ENCODE results near the gene B3GNT7. TPM values are rescaled to one million over a fixed set of nuclear protein-coding genes. Genes with fewer than 3 reads are reported as not detected.
"Not testable (repeated sequence)": the region's sequence is repeated elsewhere in the genome, so short reads cannot be mapped to it uniquely, and the experiment has no call there.

The B3GNT7 gene
- total RNA-seq, 4 donors from 2014 or later, result 1.2 to 2.6 (median 1.8) TPM

DNA sequence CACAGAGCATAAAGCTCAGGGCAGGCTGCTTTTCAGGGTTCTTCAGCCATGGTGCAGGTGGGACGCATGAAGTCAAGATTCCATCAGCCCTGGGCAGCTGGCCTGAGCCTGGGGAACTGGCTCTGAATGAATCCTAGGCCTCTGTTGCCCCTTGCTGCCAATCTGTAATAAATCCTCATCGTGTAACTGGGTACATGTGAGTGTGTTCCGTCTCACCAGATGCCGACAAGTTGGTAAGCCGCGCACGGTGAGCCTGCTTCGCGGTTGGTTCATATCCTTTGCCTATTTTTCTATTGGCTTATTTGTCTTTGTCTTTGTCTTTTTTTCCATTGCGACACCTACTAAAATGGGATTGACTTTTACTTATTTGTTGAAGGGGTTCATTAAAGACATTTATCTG, 27.7 kb downstream of the B3GNT7 start:
- H3K4me3 ChIP-seq (ENCODE audit: low read depth, poor library complexity, severe bottlenecking), result no peak overlapping the region
- 90 to 93% methylated on average over 10 of the region's 10 CpGs for WGBS, 2 donors
- no peak for DNase-seq (ENCODE audit: low spot score in 2 of 2)
- intact Hi-C loops (cut with DNase I; ENCODE audit: low total_unique reads), result no loop called here
- TF ChIP-seq, protein P1, sequence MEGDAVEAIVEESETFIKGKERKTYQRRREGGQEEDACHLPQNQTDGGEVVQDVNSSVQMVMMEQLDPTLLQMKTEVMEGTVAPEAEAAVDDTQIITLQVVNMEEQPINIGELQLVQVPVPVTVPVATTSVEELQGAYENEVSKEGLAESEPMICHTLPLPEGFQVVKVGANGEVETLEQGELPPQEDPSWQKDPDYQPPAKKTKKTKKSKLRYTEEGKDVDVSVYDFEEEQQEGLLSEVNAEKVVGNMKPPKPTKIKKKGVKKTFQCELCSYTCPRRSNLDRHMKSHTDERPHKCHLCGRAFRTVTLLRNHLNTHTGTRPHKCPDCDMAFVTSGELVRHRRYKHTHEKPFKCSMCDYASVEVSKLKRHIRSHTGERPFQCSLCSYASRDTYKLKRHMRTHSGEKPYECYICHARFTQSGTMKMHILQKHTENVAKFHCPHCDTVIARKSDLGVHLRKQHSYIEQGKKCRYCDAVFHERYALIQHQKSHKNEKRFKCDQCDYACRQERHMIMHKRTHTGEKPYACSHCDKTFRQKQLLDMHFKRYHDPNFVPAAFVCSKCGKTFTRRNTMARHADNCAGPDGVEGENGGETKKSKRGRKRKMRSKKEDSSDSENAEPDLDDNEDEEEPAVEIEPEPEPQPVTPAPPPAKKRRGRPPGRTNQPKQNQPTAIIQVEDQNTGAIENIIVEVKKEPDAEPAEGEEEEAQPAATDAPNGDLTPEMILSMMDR (IDR thresholded peaks at IDR 0.05), result no peak
- TF ChIP-seq POLR2A (IDR thresholded peaks at IDR 0.05), result no peak

DNA sequence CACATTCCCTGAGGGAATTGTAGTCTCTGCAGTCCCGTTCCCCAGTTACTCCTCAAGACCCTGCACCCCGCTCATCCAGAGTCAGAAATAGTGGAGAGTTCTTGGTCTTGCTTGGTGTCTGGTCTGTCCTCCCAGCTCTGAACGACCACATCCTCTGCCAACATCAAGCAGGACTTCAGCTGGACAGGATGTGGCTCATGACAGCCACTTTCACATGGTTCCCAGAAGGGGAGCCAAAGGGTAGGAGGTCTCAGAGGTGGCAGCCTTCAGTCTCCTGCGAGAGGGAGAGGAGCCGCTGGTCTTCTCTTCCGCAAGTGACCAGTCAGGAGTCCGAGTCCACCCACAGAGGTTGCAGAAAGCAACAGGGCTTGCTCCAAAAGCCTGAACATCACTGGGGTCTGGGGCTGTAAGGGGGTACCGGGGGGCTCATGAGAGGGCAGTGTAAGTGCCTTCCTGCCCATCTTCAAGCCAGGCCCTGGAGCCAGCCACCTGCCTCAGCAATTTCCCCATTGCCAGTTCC, 29.8 kb downstream of the B3GNT7 start:
- DNase-seq (ENCODE audit: low spot score in 2 of 2), result no peak
- H3K4me3 ChIP-seq (ENCODE audit: low read depth, poor library complexity, severe bottlenecking), result no peak overlapping the region
- intact Hi-C loops (cut with DNase I; ENCODE audit: low total_unique reads), result no loop called here
- WGBS, 2 donors, result 40 to 65% methylated on average over 8 of the region's 8 CpGs
- TF ChIP-seq, protein P1 (IDR thresholded peaks at IDR 0.05), result no peak
- TF ChIP-seq POLR2A (IDR thresholded peaks at IDR 0.05), result no peak

- intact Hi-C loops (cut with DNase I; ENCODE audit: low total_unique reads), result no loop called here
- 45 to 57% methylated on average over 13 to 21 of the region's 21 CpGs for WGBS, 2 donors
- TF ChIP-seq POLR2A (IDR thresholded peaks at IDR 0.05), result no peak
- TF ChIP-seq, protein P1 (IDR thresholded peaks at IDR 0.05), result no peak
- no peak for DNase-seq (ENCODE audit: low spot score in 2 of 2)
- H3K4me3 ChIP-seq (ENCODE audit: low read depth, poor library complexity, severe bottlenecking), result no peak overlapping the region
Measured at GRCh38 chr2:231425811-231426703, 30.5 kb downstream of the B3GNT7 start.

GRCh38 chr2:231427116-231427515, 31.6 kb downstream of the B3GNT7 start:
- no peak for TF ChIP-seq POLR2A (IDR thresholded peaks at IDR 0.05)

DNA sequence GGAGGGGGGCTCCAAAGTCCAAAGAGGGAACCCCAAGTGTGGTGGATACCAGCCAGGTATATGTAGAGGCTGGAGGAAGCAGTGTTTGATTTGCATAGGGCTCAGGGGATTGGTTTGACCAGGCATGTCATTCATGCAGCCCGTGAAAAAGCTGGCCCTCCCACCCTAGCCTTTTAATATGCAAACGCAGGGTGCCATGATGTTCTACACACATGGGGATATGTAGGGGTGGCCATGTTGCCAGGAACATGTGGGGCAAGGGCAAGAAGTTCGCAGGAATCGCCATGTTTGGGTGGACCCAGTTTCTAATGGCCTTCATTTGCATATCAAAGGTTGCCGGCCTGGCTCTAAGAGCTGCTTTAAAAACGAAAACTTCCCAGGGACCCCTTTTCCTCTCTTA, 33.6 kb downstream of the B3GNT7 start:
- no peak for DNase-seq (ENCODE audit: low spot score in 2 of 2)
- H3K4me3 ChIP-seq (ENCODE audit: low read depth, poor library complexity, severe bottlenecking), result no peak overlapping the region
- 68 to 81% methylated on average over 6 of the region's 6 CpGs for WGBS, 2 donors
- no peak for TF ChIP-seq POLR2A (IDR thresholded peaks at IDR 0.05)
- TF ChIP-seq, protein P1 (IDR thresholded peaks at IDR 0.05), result no peak
- intact Hi-C loops (cut with DNase I; ENCODE audit: low total_unique reads), result no loop called here

More at GRCh38 chr2:231427116-231427515, 31.6 kb downstream of the B3GNT7 start:
- DNase-seq (ENCODE audit: low spot score in 2 of 2), result no peak
- no peak overlapping the region for H3K4me3 ChIP-seq (ENCODE audit: low read depth, poor library complexity, severe bottlenecking)
- WGBS, 2 donors, result 88 to 89% methylated on average over 3 of the region's 3 CpGs
- intact Hi-C loops (cut with DNase I; ENCODE audit: low total_unique reads), result no loop called here

GRCh38 chr2:231429901-231430300, 34.4 kb downstream of the B3GNT7 start:
- intact Hi-C loops (cut with DNase I; ENCODE audit: low total_unique reads), result no loop called here
- no peak for TF ChIP-seq POLR2A (IDR thresholded peaks at IDR 0.05)
- TF ChIP-seq, protein P1 (IDR thresholded peaks at IDR 0.05), result no peak
- 77 to 82% methylated on average over 3 of the region's 3 CpGs for WGBS, 2 donors
- H3K4me3 ChIP-seq (ENCODE audit: low read depth, poor library complexity, severe bottlenecking), result no peak overlapping the region
- no peak for DNase-seq (ENCODE audit: low spot score in 2 of 2)

- 80 to 83% methylated on average over 4 of the region's 4 CpGs for WGBS, 2 donors
- intact Hi-C loops (cut with DNase I; ENCODE audit: low total_unique reads); H3K4me3 ChIP-seq (ENCODE audit: low read depth, poor library complexity, severe bottlenecking); DNase-seq (ENCODE audit: low spot score in 2 of 2): not testable (repeated sequence)
Measured at GRCh38 chr2:231430437-231430836, 34.9 kb downstream of the B3GNT7 start.

Measured in lower leg skin (tissue), 4 donors.